Stimulated activated CD4-positive, alpha-beta T cell treated with anti-CD3 and anti-CD28 coated beads, Interleukin-12 subunit alpha, Interleukin-12 subunit beta, amount 100 ng/mL, for 24 hours (primary cell): Measurements from ENCODE around the gene ATP5F1D.

ENCODE experiments used
- DNase-seq, 2 experiments: peaks; one replicate each; pipeline ENCODE4 v3.0.0-alpha.2; 2020; ENCODE audit warnings: low read depth in 2 of 2

Gene ATP5F1D

DNA sequence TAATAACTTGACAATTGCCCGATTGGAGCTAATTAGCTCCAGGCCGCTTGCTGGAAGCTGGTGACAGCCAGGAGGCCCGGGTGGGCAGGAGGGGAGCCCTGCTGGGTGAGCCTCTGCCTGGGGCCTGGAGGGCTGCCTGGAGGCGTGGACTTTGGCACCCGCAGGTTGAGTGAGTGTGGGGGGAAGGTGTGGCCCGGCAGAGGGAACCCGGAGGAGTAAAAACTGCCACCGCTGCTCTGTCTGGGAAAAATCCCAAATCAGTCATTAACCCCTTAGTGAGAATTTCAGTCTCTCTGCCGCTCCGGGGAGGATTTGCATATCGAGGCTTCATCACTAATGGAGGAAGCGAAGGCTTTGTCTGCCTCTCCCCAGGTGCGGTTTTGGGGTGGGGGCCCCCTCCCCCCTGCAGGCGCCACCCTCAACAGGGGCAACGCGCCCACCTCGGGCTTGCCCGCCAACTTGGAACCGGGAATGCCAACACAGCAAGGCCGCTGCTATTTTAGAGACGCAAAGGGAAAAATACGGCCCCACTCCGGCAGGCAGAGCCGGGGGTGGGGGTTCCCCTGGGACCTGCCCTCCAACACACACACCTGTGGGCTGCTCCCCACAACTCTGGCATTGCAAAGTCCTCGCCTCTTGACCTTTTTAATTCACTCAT, 50.3 kb downstream of the ATP5F1D start:
- DNase-seq = no peak

GRCh38 chr19:1292419-1293151, 51.0 kb downstream of the ATP5F1D start:
- no peak for DNase-seq

- no peak for DNase-seq
Measured at GRCh38 chr19:1293782-1294604, 52.4 kb downstream of the ATP5F1D start.
